HCT116 (cell line): ENCODE results near the gene GJA1. TPM values are rescaled to one million over a fixed set of nuclear protein-coding genes. Genes with fewer than 3 reads are reported as not detected.

ENCODE experiments used
- ATAC-seq: fragments of 200-7000 bp; cut with Tn5 transposase; 2 replicates; pipeline ENCODE4 v1.9.1; 2020; ENCODE audit warnings: mild to moderate bottlenecking, moderate library complexity
- BruUV-seq: library from RNA; stranded (reverse); fragments of 400-500 nt; replicated peaks from 2 replicates; lab custom pipeline; 2021; lab: Mats Ljungman, UMichigan
- CTCF ChIA-PET: fragments of 300-600 bp; sonication (Branson Sonifier 250); formaldehyde crosslinking; loops from one replicate; lab custom pipeline; 2021; ENCODE audit warnings: antibody characterized with exemption; lab: Charles Lee
- POLR2A ChIA-PET: fragments of 300-600, 350-600 bp; sonication (Branson Sonifier 250); formaldehyde crosslinking; loops from one replicate; lab custom pipeline; 2021; ENCODE audit warnings: antibody characterized with exemption; lab: Charles Lee
- RAD21 ChIA-PET, 2 experiments: fragments of 300-600 bp; sonication (Branson Sonifier 250); formaldehyde crosslinking; loops; one replicate each; lab custom pipeline; 2023; ENCODE audit warnings: low total read pairs in 2 of 2; ENCODE audit not compliant: uncharacterized antibody in 2 of 2, unreplicated experiment in 2 of 2, low non-redundant PET in 1 of 2; lab: Charles Lee
- DNase-seq: peaks from one replicate; pipeline ENCODE4 v3.0.0-alpha.2; 2010; ENCODE audit warnings: low read depth, low spot score
- H2AFZ ChIP-seq: fragments of 200-600 bp; shearing (Covaris generic), sonication (generic); 2 replicates; pipeline ENCODE4 v1.6.1; 2017; ENCODE audit warnings: low read depth, mixed run types, mixed read lengths, antibody characterized with exemption, low read length; ENCODE audit not compliant: poor library complexity, severe bottlenecking
- H3K27ac ChIP-seq: 2 replicates; pipeline ENCODE4 v1.5.1; 2012; ENCODE audit warnings: low read depth, low read length
- H3K27me3 ChIP-seq: fragments of 200-600 bp; sonication (generic); 2 replicates; pipeline ENCODE4 v1.6.1; 2016; ENCODE audit warnings: mixed run types, low read length, mixed read lengths; ENCODE audit not compliant: insufficient read depth
- H3K36me3 ChIP-seq, 2 experiments: fragments of 200-500 bp in 1 of 2; fragments of 200-600 bp in 1 of 2; sonication (Bioruptor generic) in 1 of 2; sonication (generic) in 1 of 2; 2 replicates each; pipeline versions ENCODE4 v1.5.1 to v1.6.1; 2014 to 2016; ENCODE audit warnings: low read length in 2 of 2, inconsistent platforms in 1 of 2, mixed read lengths in 1 of 2, mixed run types in 1 of 2; ENCODE audit not compliant: insufficient read depth in 2 of 2, control insufficient read depth in 1 of 2
- H3K4me1 ChIP-seq, 2 experiments: fragments of 200-600 bp in 1 of 2; sonication (generic) in 1 of 2; 2 replicates each; pipeline versions ENCODE4 v1.5.1 to v1.6.1; 2012 to 2017; ENCODE audit warnings: low read length in 2 of 2, inconsistent platforms in 1 of 2, mild to moderate bottlenecking in 1 of 2, mixed read lengths in 1 of 2, mixed run types in 1 of 2, moderate library complexity in 1 of 2; ENCODE audit not compliant: insufficient read depth in 2 of 2, control insufficient read depth in 1 of 2
- H3K4me2 ChIP-seq: fragments of 200-600 bp; sonication (generic); 2 replicates; pipeline ENCODE4 v1.6.1; 2017; ENCODE audit warnings: mixed run types, low read length, mixed read lengths
- H3K4me3 ChIP-seq, 2 experiments: fragments of 200-600 bp in 1 of 2; sonication (generic) in 1 of 2; replicated peaks in 1 of 2; 2 replicates each; pipeline ENCODE4 v1.5.1; 2011 to 2016; ENCODE audit warnings: low read length in 2 of 2, control low read depth in 1 of 2, low read depth in 1 of 2, mild to moderate bottlenecking in 1 of 2, mixed read lengths in 1 of 2, mixed run types in 1 of 2
- H3K79me2 ChIP-seq: fragments of 200-600 bp; sonication (generic); 2 replicates; pipeline ENCODE4 v1.6.1; 2017; ENCODE audit warnings: mild to moderate bottlenecking, mixed run types, low read length, moderate library complexity, mixed read lengths; ENCODE audit not compliant: insufficient read depth
- H3K9ac ChIP-seq: fragments of 200-600 bp; sonication (generic); 2 replicates; pipeline ENCODE4 v1.6.1; 2016; ENCODE audit warnings: low read length, mixed read lengths
- H3K9me2 ChIP-seq: fragments of 200-600 bp; sonication (generic), shearing (Covaris generic); 2 replicates; pipeline ENCODE4 v1.6.1; 2017; ENCODE audit warnings: mixed run types, mild to moderate bottlenecking, moderate library complexity; ENCODE audit not compliant: insufficient read depth
- H3K9me3 ChIP-seq, 2 experiments: fragments of 200-500 bp in 1 of 2; fragments of 200-600 bp in 1 of 2; sonication (Bioruptor generic) in 1 of 2; sonication (generic) in 1 of 2; 2 replicates each; pipeline ENCODE4 v1.6.1; 2014 to 2017; ENCODE audit warnings: low read length in 2 of 2, mixed read lengths in 2 of 2, inconsistent platforms in 1 of 2, low read depth in 1 of 2, mild to moderate bottlenecking in 1 of 2, mixed run types in 1 of 2, moderate library complexity in 1 of 2; ENCODE audit not compliant: control insufficient read depth in 1 of 2, insufficient read depth in 1 of 2
- H4K20me1 ChIP-seq: fragments of 200-600 bp; sonication (generic), shearing (Covaris generic); 2 replicates; pipeline ENCODE4 v1.6.1; 2017; ENCODE audit warnings: mixed run types, mild to moderate bottlenecking, moderate library complexity; ENCODE audit not compliant: insufficient read depth
- CEBPB ChIP-seq: IDR thresholded peaks from 2 replicates; pipeline ENCODE4 v1.6.1; 2012; ENCODE audit warnings: low read depth
- EGR1 ChIP-seq: IDR thresholded peaks from 2 replicates; pipeline ENCODE4 v1.6.1; 2012; ENCODE audit warnings: low read depth
- ELF1 ChIP-seq: IDR thresholded peaks from 2 replicates; pipeline ENCODE4 v1.6.1; 2012; ENCODE audit warnings: low read depth, borderline replicate concordance
- EZH2 ChIP-seq: fragments of 200-600 bp; sonication (generic); IDR thresholded peaks from 2 replicates; pipeline ENCODE4 v1.6.1; 2017; ENCODE audit warnings: antibody characterized with exemption, mixed run types
- POLR2AphosphoS5 ChIP-seq: IDR thresholded peaks from 2 replicates; pipeline ENCODE4 v1.6.1; 2011; ENCODE audit warnings: mild to moderate bottlenecking, low read depth, low read length, moderate library complexity
- SIN3A ChIP-seq: IDR thresholded peaks from 2 replicates; pipeline ENCODE4 v1.6.1; 2012; ENCODE audit warnings: low read depth
- SRF ChIP-seq: IDR thresholded peaks from 2 replicates; pipeline ENCODE4 v1.6.1; 2012; ENCODE audit warnings: low read depth
- TCF7L2 ChIP-seq: IDR thresholded peaks from 2 replicates; pipeline ENCODE4 v1.7.0; 2011; ENCODE audit warnings: borderline replicate concordance, inconsistent platforms; ENCODE audit not compliant: insufficient read depth, insufficient read length; ENCODE audit errors: extremely low read depth
- YY1 ChIP-seq: IDR thresholded peaks from 2 replicates; pipeline ENCODE4 v1.6.1; 2011; ENCODE audit warnings: low read length, low read depth, moderate library complexity, mild to moderate bottlenecking; ENCODE audit not compliant: insufficient replicate concordance; ENCODE audit errors: extremely low read depth
- ZFX ChIP-seq: fragments of 450-650 bp; IDR thresholded peaks from 2 replicates; pipeline ENCODE4 v1.6.1; 2017
- intact Hi-C: fragments of 100-400 bp; cut with micrococcal nuclease; formaldehyde crosslinking; loops from 2 replicates; pipeline ENCODE4 v1.10.0; 2022
- total RNA-seq: library from RNA; stranded (reverse); gene quantifications from one replicate; pipeline ENCODE4 v1.2.1, GENCODE V29; 2021; ENCODE audit not compliant: unreplicated experiment
- TF ChIP-seq, protein P1 (sequence below): IDR thresholded peaks from 2 replicates; pipeline ENCODE4 v1.6.1; 2012
- TF ChIP-seq, protein P2 (sequence below), 3 experiments: fragments of 200-600 bp in 1 of 3; sonication (generic) in 1 of 3; IDR thresholded peaks in 2 of 3; conservative IDR thresholded peaks in 1 of 3; 2 replicates each; pipeline ENCODE4 v1.5.1; 2012 to 2017; ENCODE audit warnings: low read depth in 2 of 3, low read length in 2 of 3, antibody characterized with exemption in 1 of 3, borderline replicate concordance in 1 of 3, control low read depth in 1 of 3, mild to moderate bottlenecking in 1 of 3, mixed read lengths in 1 of 3, mixed run types in 1 of 3, moderate library complexity in 1 of 3; ENCODE audit not compliant: insufficient read depth in 1 of 3

GJA1 gene
- total RNA-seq, 1 experiment from 2014 or later, result 1.1 TPM

GRCh38 chr6:121436274-121436857, 920 bp downstream of the GJA1 start:
- Histone ChIP-seq H3K36me3 (no peaks in the 10 kb centered on the region), H2AFZ (no peak overlapping the region), H3K9ac (no peak overlapping the region), H3K9me2 (no peaks in the 10 kb centered on the region), H4K20me1 (no peaks in the 10 kb centered on the region), H3K4me2 (no peak overlapping the region), H3K4me3 (no peak overlapping the region), H3K27me3 (no peaks in the 10 kb centered on the region), H3K9me3 (no peaks in the 10 kb centered on the region), H3K4me1 (no peaks in the 10 kb centered on the region), H3K27ac (no peak overlapping the region), H3K79me2 (no peaks in the 10 kb centered on the region)
- intact Hi-C loops, result no loop called here
- no TSS peak for BruUV-seq
- DNase-seq (no peak), ATAC-seq (no peak)
- TF ChIP-seq ZFX, result no peak
- TF ChIP-seq SIN3A, result no peak
- no peak for TF ChIP-seq EZH2
- TF ChIP-seq ELF1, result no peak
- no peak for TF ChIP-seq YY1
- TF ChIP-seq, protein P1, sequence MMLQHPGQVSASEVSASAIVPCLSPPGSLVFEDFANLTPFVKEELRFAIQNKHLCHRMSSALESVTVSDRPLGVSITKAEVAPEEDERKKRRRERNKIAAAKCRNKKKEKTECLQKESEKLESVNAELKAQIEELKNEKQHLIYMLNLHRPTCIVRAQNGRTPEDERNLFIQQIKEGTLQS, result no peak
- ChIA-PET RAD21 (no interaction called here), POLR2A (no interaction called here), CTCF (no interaction called here)

DNA sequence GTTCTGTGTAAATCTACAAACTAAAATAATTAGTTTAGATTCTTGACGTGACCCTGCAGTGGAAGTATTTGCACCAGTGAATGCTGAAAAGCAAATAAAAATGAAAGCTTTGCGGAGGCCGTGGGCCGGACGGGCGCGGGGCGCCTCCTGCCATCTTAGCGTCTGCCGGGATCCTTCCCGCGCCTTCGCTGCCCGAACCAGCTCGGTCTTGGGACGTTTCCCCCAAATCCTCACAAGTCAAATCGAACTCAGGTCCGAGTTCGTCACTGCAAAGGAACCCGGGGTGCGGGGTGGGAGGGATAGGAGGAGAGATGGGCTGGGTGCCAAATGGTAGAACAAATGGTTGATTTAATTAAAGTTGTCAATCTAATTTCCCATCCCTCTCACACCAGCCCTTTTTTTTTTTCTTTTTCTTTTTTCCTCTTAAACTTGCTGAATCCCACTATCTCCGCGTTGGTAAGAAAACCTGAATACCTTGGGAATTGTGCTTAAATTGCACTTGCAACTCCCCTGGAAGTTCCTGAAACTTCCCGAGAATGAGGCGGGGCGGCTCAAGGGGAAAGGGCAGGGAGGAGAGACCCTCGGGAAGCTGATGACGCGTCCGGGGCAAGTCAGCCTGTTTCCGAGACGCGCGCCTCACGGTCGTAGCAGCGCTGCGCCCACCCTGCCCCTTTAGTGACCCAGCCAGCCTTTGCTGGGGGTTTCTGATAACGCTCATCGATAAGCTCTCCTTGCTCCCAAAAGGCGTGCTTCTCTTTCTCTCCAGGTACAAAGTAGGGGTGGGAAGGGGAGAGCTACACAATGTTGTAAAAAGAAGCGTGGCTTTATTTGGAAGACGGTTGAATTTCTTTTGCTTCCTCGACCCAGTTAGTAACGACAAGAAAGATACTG, 1.8 kb downstream of the GJA1 start:
- CTCF ChIA-PET, result no interaction called here
- Histone ChIP-seq H3K9me3 (no peaks in the 10 kb centered on the region), H3K4me1 (no peaks in the 10 kb centered on the region), H3K4me2 (no peak overlapping the region), H3K4me3 (no peak overlapping the region), H2AFZ (no peak overlapping the region), H3K79me2 (no peaks in the 10 kb centered on the region), H4K20me1 (no peaks in the 10 kb centered on the region), H3K9me2 (no peaks in the 10 kb centered on the region), H3K27ac (no peak overlapping the region), H3K36me3 (no peaks in the 10 kb centered on the region), H3K27me3 (no peaks in the 10 kb centered on the region), H3K9ac (no peak overlapping the region)
- no peak for DNase-seq
- RAD21 ChIA-PET, result no interaction called here
- intact Hi-C loops, result no loop called here
- BruUV-seq, result no TSS peak
- POLR2A ChIA-PET, result no interaction called here
- no peak for ATAC-seq
- TF ChIP-seq POLR2AphosphoS5 (no peak), EGR1 (no peak), SRF (no peak), ELF1 (no peak), TCF7L2 (no peak), CEBPB (no peak), SIN3A (no peak)
- TF ChIP-seq, protein P2, sequence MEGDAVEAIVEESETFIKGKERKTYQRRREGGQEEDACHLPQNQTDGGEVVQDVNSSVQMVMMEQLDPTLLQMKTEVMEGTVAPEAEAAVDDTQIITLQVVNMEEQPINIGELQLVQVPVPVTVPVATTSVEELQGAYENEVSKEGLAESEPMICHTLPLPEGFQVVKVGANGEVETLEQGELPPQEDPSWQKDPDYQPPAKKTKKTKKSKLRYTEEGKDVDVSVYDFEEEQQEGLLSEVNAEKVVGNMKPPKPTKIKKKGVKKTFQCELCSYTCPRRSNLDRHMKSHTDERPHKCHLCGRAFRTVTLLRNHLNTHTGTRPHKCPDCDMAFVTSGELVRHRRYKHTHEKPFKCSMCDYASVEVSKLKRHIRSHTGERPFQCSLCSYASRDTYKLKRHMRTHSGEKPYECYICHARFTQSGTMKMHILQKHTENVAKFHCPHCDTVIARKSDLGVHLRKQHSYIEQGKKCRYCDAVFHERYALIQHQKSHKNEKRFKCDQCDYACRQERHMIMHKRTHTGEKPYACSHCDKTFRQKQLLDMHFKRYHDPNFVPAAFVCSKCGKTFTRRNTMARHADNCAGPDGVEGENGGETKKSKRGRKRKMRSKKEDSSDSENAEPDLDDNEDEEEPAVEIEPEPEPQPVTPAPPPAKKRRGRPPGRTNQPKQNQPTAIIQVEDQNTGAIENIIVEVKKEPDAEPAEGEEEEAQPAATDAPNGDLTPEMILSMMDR (IDR thresholded peaks at IDR 0.05 in 2 of 3, conservative IDR thresholded peaks at IDR 0.05 in 1 of 3; ENCODE audit: borderline replicate concordance in 1 of 3, insufficient read depth in 1 of 3, low read depth in 2 of 3, low read length in 2 of 3), result no peak
- TF ChIP-seq, protein P1, result no peak
